NCI-H1105 (cell line): ENCODE results near the gene RAB3C.
A peak's percentile ranks its signal among the peaks of the same experiment; 100 is the strongest.

Experiments used
- DNase-seq: peaks from one replicate; lab custom pipeline; 2025; lab: John Stamatoyannopoulos, UW

Gene RAB3C

DNA sequence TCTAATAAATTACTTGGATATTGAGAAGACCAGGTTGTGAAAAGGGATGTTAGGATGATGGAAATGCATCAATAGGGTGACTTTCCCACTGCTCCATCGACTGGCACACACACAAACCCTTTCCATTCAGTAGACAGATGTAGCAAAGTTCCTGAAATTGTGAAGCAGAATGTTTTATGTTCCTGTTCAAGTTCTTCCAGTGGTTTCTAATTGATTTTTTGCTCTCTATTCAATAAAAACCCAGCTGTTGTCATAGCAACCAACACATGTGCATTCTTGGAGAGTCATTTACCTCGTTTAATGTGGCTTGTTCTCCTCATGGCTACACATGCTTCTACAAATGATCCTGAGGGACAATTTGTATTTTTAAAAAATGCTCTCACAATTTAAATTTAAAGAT, 244.6 kb downstream of the RAB3C start:
- no peak for DNase-seq

DNA sequence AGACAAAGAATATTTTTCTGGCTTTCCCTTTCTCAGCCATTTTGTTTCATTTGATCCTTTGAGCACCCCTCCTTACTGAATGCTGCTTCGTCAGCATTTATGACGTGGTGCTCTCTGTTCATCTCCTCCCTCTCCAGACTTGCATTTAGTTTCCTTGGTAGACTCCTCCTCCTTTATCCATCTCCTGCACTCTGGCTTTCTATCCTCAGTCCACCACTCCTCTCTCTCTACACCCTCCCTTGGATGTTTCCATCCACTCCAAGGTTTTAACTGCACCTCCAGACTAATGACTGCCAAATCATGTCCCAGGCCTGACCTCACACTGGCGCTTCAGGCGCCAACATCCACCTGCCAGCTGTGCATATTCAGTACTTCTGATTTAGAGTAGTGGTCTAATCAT, 245.4 kb downstream of the RAB3C start:
- no peak for DNase-seq

DNA sequence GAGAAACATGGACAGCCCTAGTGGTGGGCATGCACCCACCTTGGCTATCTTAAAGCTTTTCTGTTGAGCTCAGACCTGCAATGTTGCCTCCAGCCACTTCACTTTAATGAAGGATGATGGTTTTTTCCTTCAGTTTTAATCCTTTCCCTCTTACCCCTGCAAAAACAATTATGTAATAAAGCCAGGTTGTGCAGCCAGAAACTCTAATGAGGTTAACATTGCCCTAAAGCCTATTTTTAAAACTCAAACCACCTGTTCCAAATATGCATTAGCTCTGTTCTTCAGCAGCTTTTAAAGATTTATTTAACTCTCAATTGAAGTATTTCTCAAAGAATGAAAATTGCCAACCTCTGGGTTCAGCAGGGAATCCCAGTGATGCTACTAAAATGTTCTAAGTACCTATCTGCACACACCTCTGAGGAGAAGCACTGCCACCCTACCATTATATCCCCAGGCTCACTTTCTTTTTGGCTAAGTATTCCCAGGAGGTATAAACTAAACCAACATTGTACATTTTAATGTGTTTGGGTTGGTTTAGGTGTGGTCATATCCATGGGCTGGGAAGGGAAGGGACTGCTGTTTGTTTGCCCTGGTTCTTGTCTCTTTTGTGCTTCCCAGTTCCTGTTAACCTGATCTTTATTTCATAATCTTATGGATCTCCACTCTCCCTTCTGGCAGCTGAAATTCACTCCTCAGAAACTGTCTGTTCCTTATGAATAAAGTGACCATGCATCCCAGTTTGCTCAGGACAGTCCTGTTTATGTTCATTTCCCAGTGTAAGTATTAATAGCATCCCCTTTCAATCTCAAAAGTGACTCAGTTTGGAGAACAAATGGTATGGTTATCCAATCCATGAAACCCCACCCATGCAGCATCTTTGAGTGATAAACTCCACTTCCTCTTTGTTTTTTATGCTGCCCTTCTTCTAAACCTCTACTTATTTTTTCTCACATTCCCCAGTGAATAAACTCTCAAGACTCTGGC, 251.7 kb downstream of the RAB3C start:
- no peak for DNase-seq

DNA sequence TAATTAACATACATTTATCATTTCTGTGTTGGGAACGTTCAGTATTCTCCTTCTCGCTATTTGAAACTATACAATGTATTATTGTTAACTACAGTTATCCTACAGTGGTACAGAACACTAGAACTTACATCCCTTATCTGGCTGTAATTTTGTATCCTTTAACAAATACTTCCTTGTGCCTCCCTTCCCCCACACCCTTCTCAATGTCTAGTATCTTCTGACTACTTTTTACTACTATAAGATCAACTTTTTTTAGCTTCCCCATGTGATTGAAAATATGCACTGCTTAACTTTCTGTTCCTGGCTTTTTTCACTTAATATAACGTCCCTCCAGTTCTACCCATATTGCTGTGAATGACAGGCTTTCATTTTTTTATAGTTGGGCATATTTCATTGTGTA, 253.5 kb downstream of the RAB3C start:
- DNase-seq = no peak

DNA sequence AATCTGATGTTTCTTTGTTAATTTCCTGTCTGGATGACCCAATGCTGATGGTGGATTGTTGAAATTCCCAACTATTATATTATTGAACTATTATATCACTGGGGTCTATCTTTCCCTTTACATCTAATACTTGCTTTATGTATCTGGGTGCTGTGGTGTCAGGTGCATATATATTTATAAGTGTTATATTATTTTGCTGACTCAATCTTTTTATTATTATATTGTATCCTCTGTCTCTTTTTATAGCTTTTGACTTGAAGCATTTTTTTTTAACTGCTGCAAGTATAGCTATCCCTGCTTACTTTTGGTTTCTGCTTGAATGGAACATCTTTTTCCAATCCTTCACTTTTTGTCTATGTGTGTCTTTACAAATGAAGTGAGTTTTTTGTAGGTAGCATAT, 255.9 kb downstream of the RAB3C start:
- no peak for DNase-seq

DNA sequence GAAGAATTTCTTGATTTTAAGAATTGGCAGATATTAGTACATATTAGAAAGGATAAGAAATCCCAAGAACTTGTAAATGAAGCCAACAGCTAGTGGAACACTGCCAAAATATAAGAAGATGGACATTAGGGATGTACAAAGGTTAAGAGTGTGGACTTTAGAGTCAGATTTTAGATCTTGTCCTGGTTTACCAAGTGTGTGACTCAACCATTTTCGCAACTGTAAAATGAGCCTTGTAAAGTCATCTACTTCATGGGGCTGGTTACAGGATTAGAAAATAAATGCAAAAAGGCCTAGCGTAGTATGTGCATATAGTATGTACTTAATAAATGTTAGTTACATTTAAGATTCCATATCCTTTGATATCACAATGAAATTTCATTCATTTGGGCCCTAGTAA, 260.0 kb downstream of the RAB3C start:
- no peak for DNase-seq

DNA sequence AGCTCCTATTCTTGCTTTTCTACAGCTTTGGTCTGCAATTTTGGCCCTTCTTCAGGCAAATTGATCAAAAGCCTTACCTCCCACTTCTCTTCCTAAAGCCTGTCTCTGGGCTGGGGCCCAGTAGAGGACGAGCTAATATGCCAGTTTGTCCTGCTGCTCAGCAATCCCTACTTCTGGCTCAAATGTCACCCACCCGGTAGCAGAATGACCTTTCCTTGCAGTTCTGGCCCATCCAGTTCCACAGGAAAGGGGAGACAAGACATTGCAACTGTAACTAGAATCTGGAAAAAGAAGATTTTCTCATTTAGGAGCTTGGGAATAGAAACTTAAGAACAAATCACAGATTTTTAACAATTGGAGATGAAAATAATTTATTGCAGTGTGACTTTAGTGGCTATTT, 261.5 kb downstream of the RAB3C start:
- no peak for DNase-seq

DNA sequence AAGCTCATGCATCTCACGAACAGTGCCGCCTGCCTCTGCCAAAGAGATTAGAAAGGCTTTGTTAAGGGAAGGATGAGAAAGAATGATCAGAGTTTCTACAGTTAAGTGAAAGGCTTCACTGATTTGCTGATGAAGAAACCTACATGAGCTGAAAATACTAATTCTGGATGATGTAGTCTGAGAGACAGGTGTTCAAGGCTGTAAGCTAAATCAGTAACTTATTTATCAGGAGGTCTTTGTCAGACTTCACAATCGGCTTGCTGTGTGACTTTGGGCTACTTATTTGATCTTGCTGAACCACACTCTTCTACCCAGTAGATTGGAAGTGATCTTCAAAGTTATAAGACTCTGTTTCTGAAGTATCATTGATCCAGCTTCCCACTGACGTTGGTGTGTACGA, 264.2 kb downstream of the RAB3C start:
- DNase-seq = no peak

DNA sequence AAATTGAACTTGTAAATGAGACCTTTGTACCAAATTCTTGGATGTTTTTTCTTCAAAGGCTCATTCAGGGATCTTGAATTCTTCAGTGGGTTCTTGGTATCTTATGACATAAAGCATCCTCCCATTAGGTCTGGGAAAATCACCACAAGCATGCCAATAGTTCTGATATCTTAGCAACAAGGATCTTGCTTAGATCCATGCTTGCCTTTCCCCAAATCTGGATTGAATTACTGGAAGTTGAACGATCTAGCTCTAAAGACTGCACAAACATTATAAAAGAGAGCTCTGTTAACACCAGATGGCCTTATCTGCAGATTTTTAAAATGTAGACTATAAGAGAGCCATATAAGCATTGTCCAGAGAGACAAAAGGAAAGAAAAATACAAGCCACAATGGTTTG, 266.3 kb downstream of the RAB3C start:
- DNase-seq = no peak

DNA sequence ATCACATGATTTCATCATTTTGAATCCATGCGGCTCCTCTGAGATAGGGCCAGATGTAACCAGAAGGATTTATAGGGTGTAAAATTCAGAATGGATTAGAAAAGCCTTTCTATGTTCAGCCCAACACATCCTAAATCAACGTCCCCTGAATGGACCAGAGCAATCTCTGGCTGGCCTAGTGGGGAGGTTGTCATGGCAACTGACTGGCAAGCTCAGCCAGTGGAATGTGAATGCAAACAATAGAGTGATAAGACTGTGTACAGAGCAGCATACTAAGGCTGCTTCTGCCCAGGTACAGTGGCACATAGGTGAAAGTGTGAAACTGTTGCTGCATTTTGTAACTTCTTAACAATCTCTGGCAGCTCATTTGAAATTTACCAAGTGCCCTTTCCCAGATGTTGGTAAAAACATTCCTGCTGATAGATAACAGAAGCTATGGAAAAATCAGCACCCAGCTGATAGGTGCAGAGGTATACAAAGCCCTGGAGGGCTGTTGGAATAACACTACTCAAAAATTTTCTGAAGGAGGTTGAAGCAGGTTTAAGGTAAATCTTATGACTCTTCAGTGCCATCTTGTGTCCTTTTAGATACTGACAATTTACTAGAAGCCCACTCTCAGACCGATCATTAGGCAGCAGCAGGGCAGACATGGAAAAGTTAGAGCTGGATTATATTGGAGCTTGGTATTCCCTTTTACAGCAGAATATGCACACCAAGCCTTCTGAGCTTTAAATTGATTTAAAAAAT, 267.2 kb downstream of the RAB3C start:
- DNase-seq = no peak

DNA sequence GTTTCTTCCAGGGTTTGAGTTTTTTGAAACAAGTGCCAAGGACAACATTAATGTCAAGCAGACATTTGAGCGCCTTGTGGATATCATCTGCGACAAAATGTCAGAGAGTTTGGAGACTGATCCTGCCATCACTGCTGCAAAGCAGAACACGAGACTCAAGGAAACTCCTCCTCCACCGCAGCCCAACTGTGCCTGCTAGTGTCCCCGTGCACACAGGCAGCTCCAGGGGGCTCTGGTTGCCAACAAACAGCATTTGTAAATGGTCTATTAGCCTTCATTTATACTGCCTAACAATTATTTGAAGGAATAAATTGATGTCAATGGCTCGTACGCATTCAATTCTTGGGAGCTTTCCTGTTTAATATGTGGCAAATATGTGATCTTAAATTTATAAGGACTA, 268.3 kb downstream of the RAB3C start:
- DNase-seq = no peak

DNA sequence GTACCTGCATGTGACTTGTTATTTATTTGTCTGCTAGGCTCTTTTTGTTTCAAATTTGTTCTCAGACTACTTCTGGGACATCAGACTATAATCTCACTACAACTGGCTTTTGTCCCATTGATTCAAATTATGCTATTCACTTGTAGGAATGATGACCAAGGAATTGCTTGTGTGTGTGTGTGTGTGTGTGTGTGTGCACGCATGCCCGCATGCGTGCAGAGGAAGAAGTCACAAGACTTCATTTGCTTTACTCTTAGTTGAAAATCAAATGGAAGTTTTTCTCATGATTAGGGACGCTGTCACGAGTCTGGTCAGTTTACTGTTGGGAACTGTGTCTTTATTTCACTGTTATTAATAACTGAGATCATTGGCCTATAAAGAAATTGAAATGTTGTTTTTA, 268.7 kb downstream of the RAB3C start:
- no peak for DNase-seq

DNA sequence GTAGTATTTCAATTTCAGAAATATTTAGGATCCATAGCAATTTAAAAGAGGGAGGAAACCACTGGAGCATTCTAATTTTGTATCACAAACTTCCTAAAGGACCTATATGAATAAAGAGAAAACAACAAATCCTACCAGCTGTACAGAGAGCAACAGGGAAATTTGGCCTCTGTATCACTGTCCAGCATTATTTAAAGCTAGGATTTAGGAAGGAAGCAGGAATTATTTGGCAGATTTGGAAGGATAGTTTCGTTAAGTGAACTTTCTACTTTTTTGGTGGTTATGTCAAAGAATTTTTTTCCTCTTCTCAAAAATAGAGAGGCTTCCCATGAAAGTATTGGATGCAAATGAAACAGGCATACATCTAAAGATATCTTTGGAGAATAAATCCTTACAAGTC, 269.7 kb downstream of the RAB3C start:
- no peak for DNase-seq

DNA sequence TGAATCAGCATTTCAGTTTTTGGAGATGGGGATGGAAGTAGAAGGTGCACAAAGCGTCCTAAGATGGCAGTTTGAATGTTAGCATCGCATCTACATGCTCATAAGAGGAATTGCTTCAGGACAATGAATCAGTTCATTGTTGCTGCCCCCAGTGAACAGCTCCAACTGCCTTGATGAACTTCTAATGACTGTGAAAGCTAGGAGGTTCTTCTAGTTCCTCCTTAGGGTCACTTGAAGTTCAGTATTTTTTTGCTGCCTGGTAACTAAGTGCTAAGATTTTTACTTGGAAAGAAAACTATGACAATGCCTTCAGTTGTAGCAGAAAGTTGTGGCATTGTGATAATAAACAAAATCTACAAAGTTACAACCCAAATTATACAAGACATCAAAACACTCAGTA, 271.6 kb downstream of the RAB3C start:
- DNase-seq = no peak

DNA sequence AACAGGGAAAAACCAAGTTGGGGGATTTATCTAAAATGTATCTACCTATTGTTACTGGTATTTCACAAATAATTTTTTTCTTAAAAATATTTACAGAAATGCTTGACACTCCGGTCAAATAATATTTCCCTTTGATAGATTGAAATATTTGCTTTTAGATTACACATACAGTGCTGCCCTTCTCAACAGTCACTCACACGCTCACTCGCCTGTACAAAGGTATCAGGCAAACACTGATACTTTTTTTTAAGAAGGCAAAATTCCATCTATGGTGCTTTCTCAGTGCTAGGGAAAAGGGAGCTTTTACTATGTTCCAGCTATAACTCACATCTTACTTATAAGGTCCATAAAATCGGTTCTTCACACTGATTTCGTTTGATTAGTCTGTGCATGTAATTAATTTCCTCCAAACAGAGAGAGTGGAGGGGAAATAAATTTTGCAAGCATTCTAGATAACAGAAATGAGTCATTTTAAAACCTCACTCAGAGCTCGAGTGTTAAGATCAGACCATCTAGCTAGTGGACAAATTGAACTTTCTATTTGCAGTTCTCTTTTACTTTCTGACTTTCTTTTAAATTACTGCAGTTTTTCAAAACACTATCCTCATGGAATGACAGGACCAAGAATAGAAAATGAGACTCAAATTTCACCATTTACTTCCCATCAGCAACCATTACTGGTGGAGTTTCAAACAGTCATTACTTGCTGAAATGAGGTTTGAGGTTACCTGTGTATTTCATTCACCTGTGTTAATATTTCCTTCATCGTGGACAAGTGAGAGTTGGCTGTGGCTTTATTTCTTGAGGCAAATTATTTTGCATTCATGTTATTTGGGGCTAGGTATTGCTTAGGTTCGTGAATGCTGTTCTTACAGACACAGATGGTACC, 273.2 kb downstream of the RAB3C start:
- DNase-seq = no peak

DNA sequence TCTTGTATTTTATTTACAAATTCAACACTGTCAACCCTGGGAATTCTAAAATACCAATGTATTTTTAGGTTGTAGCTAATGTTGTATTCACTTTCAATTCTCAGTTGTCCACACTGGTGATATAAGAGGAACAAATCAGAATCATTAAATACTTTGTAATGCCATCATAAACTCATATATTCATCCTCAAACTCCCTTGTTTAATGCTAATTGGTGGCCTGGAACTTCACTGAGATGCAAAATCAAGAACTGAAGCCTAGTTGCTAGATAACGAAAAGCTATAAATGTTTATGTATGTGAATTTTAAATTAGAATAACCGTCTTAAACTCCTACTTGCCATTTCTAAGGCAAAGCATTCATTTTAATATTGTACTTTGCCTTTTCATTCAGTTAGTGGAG, 274.7 kb downstream of the RAB3C start:
- DNase-seq = no peak

DNA sequence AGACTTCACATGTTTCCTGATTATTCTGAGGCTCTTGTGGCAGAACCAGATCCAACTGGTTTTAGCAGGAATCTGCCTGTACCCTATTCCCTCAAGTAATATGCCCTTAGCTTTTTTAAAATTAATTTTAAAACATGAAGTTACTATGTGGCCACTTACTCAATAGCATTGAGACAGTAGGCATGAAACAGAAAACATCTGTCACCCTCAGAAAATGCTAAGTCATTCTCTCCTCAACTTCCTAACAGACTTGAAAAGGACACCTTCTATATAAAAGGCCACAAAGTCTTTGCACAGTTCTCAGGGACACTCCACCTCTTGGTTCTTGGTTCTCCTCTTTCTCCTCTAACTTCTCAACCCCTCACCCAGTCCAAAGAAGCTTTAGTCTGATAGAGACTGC, 277.8 kb downstream of the RAB3C start:
- no peak for DNase-seq

DNA sequence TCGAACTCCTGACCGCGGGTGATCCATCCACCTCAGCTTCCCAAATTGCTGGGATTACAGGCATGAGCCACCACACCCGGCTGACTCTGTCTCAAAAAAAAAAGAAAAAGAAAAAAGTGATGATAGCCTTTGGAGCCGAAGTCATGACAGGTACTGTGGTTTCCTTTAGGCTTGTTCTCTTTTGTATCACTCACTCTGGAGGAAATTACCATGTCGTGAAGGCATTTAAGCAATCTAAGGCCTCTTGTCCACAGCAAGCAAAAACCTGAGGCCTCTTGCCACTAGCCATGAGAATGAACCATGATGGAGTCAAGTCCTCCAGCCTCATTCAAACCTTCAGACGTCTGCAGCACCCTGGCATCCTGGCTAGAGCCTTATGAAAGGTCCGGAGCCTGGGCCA, 286.1 kb downstream of the RAB3C start:
- no peak for DNase-seq

DNA sequence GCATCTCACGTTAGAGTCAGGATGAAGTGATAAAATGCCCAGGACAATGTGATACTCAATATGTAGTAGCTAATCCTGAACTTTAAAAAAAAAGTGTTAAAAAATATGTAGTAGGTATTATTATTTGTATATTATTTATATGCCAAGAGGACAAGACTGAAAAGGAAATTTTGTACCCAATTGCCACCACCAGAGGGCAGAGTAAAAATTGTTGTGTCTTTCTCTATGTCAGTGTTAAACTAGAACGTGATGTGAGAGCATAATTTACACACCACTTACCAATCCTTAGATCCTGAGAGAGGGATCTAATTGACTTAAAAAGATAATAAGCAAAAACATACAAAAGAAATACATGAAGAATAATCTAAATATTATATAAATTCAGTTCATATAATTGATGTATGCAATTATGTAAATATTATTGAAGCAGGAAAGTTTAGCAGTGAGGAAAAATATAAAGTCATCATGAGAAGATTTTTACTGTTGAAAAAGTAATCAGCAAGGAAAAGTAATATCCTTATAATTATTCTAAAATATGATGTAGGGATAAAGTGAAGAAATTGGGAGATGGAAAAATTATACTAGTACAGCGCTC, 288.9 kb downstream of the RAB3C start:
- DNase-seq = no peak

DNA sequence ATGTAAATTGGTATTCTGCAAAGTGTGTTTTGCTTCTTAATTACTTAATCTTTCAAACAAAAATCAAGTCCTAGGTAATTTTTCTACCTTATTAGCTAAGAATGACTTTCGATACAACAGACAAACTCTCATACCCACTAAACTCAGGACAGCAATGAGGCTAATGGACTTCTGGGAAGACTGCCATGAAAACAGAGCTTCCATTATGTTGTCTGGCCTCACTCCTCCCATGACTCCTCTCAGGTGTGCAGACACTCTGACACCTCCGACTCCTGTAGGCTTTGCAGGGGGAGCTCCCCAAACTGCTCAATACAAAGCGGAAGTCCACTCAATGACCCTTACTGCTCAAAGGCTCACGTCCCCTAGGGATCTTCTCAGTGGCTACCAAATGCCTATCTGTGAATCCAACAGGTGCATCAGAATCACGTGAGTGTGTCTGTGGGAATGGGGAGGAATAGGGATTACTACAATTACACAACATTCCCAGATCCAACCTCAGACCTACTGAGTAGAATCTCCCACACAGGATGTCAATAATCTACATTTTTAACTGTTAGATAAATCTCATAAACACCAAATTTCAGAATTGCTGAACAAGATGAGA, 289.9 kb downstream of the RAB3C start:
- peak; percentile 72 for DNase-seq

DNA sequence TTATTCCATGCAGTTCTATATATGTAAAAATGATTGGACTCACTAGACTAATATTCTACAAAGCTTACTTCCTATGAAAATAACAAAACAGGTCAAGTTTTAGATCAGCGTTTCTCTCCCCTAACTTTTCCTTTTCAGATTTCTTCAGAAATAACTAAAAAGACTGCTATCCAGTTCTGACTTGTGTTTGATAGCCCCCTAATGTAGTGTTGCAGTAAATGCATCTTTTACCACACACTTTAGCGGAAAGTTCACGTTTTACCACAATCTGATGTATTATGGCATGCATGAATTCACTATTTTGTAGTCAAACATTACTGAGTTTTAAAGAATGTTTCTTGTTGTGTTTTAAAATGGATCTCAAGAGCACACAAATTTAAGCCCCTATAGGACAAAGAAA, 292.7 kb downstream of the RAB3C start:
- no peak for DNase-seq

DNA sequence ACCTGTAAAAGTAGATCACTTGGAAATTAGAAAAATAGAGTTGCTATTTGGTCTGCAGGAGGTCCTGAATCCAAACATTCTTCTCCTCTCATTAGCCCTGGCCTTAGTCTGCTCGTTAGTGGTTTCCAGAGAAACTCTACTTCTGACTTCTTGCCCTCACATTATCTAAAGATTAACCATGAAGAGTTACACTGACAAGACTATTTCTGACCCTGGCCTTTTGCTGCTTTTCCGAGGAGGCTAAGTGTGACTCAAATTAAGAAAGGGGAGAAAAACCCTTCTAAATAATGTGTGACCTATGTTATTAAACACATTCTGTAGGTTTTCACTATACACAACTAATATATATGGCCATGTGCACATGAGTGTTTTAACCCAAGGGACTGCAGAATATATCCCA, 302.4 kb downstream of the RAB3C start:
- no peak for DNase-seq
